22Rv1 (cell line): ENCODE data around the gene COG2.

ENCODE experiments used
- CTCF ChIP-seq: fragments of 450-650 bp; IDR thresholded peaks from 2 replicates; pipeline ENCODE4 v1.5.1; 2017; ENCODE audit warnings: mild to moderate bottlenecking
- ZFX ChIP-seq: fragments of 450-650 bp; IDR thresholded peaks from 2 replicates; pipeline ENCODE4 v1.6.1; 2017; ENCODE audit warnings: antibody characterized with exemption, borderline replicate concordance

- no peak for TF ChIP-seq ZFX
- TF ChIP-seq CTCF = no peak
Measured at GRCh38 chr1:230651235-230651634, 9.0 kb downstream of the COG2 start.
